Breast epithelium (tissue), 3 donors: Measurements from ENCODE around the gene LMO2.

Experiments
- CTCF ChIP-seq, 3 donors: fragments of 450-650 bp; IDR thresholded peaks; one replicate each; pipeline ENCODE4 v1.5.1; 2016 to 2017; ENCODE audit warnings: antibody characterized with exemption in 3 of 3, mild to moderate bottlenecking in 3 of 3, moderate library complexity in 3 of 3
- POLR2A ChIP-seq: fragments of 450-650 bp; IDR thresholded peaks from one replicate; pipeline ENCODE4 v1.6.1; 2016; ENCODE audit warnings: antibody characterized with exemption, mild to moderate bottlenecking, moderate library complexity
- POLR2AphosphoS5 ChIP-seq, 3 donors: sonication (generic); formaldehyde crosslinking; IDR thresholded peaks; one replicate each; pipeline ENCODE4 v1.6.1; 2017; ENCODE audit warnings: antibody characterized with exemption in 3 of 3

- TF ChIP-seq CTCF (IDR thresholded peaks at IDR 0.05) (no peak), POLR2AphosphoS5 (IDR thresholded peaks at IDR 0.05) (no peak), POLR2A (no peak)
Observed at GRCh38 chr11:33913991-33914390, 22.1 kb upstream of the LMO2 start.
